Mammary epithelial cell (primary cell): ENCODE data around the gene CATSPERD.
"Not testable (repeated sequence)": the region's sequence is repeated elsewhere in the genome, so short reads cannot be mapped to it uniquely, and the experiment has no call there.

Source experiments
- EZH2 ChIP-seq: IDR thresholded peaks from 2 replicates; pipeline ENCODE4 v1.6.1; 2012; ENCODE audit warnings: low read length, inconsistent platforms, borderline replicate concordance
- TF ChIP-seq, protein P1 (sequence below), 2 donors: IDR thresholded peaks in 1 of 2; conservative IDR thresholded peaks in 1 of 2; 2 replicates each; pipeline ENCODE4 v1.5.1; 2011 to 2012; ENCODE audit warnings: inconsistent platforms in 2 of 2, low read length in 2 of 2, mild to moderate bottlenecking in 2 of 2, control low read depth in 1 of 2, low read depth in 1 of 2; ENCODE audit not compliant: insufficient read depth in 1 of 2; ENCODE audit errors: extremely low read depth in 1 of 2

DNA sequence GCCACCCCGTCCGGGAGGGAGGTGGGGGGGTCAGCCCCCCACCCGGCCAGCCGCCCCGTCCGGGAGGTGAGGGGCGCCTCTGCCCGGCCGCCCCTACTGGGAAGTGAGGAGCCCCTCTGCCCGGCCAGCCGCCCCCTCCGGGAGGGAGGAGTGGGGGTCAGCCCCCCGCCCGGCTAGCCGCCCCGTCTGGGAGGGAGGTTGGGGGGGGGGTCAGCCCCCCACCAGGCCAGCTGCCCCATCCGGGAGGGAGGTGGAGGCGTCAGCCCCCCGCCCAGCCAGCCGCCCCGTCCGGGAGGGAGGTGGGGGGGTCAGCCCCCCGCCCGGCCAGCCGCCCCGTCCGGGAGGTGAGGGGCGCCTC is 18.4 kb upstream of the CATSPERD start:
- TF ChIP-seq, protein P1, sequence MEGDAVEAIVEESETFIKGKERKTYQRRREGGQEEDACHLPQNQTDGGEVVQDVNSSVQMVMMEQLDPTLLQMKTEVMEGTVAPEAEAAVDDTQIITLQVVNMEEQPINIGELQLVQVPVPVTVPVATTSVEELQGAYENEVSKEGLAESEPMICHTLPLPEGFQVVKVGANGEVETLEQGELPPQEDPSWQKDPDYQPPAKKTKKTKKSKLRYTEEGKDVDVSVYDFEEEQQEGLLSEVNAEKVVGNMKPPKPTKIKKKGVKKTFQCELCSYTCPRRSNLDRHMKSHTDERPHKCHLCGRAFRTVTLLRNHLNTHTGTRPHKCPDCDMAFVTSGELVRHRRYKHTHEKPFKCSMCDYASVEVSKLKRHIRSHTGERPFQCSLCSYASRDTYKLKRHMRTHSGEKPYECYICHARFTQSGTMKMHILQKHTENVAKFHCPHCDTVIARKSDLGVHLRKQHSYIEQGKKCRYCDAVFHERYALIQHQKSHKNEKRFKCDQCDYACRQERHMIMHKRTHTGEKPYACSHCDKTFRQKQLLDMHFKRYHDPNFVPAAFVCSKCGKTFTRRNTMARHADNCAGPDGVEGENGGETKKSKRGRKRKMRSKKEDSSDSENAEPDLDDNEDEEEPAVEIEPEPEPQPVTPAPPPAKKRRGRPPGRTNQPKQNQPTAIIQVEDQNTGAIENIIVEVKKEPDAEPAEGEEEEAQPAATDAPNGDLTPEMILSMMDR (conservative IDR thresholded peaks at IDR 0.05 in 1 of 2, IDR thresholded peaks at IDR 0.05 in 1 of 2; ENCODE audit: extremely low read depth in 1 of 2, insufficient read depth in 1 of 2, low read depth in 1 of 2, low read length in 2 of 2), result not testable (repeated sequence)
- not testable (repeated sequence) for TF ChIP-seq EZH2
